Adrenal gland (tissue), 5 donors: Measurements from ENCODE around the gene LRRC66.

ENCODE experiments used
- POLR2A ChIP-seq, 2 donors: fragments of 450-650 bp; IDR thresholded peaks; one replicate each; pipeline ENCODE4 v1.6.1; 2017; ENCODE audit warnings: antibody characterized with exemption in 2 of 2, mild to moderate bottlenecking in 2 of 2, moderate library complexity in 1 of 2
- TF ChIP-seq, protein P1 (sequence below), 6 experiments: fragments of 450-650 bp in 4 of 6; fragments of 200-600 bp in 2 of 6; sonication (generic) in 1 of 6; IDR thresholded peaks; 1 replicate in 5 of 6; 2 replicates in 1 of 6; pipeline versions ENCODE4 v1.5.1 to v1.8.0; 2016 to 2021; ENCODE audit warnings: antibody characterized with exemption in 6 of 6, mild to moderate bottlenecking in 2 of 6, moderate library complexity in 1 of 6
- donor health status: DM: no; HTN: no; CAD: no.

DNA sequence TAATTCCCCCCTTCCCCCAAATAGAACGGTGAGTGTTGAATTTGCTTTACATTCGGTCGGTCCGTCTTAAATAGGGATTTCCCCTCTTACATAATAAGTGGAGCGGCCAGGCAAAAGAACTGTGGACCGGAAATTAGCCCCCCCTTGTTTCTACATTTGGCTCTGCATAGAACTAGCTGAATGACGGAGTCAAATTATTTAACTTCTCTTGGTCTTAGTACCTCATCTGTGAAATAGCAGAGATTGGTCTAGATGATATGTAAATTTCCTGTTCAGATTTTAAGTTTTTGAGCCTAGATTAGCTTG is 32.3 kb upstream of the LRRC66 start:
- TF ChIP-seq, protein P1, sequence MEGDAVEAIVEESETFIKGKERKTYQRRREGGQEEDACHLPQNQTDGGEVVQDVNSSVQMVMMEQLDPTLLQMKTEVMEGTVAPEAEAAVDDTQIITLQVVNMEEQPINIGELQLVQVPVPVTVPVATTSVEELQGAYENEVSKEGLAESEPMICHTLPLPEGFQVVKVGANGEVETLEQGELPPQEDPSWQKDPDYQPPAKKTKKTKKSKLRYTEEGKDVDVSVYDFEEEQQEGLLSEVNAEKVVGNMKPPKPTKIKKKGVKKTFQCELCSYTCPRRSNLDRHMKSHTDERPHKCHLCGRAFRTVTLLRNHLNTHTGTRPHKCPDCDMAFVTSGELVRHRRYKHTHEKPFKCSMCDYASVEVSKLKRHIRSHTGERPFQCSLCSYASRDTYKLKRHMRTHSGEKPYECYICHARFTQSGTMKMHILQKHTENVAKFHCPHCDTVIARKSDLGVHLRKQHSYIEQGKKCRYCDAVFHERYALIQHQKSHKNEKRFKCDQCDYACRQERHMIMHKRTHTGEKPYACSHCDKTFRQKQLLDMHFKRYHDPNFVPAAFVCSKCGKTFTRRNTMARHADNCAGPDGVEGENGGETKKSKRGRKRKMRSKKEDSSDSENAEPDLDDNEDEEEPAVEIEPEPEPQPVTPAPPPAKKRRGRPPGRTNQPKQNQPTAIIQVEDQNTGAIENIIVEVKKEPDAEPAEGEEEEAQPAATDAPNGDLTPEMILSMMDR (IDR thresholded peaks at IDR 0.05): no peak
- no peak for TF ChIP-seq POLR2A (IDR thresholded peaks at IDR 0.05)
